PC-3 (cell line): ENCODE data around the gene KCNQ1.

Source experiments
- EZH2 ChIP-seq: fragments of 300-600 bp; sonication (generic); IDR thresholded peaks from one replicate; pipeline ENCODE4 v1.6.1; 2017; ENCODE audit warnings: antibody characterized with exemption, mild to moderate bottlenecking, low read length; ENCODE audit not compliant: unreplicated experiment
- EZH2phosphoT487 ChIP-seq: fragments of 300-600 bp; sonication (generic); IDR thresholded peaks from 2 replicates; pipeline ENCODE4 v1.6.1; 2018; ENCODE audit warnings: mild to moderate bottlenecking, antibody characterized with exemption, low read length, borderline replicate concordance
- TF ChIP-seq, protein P1 (sequence below): fragments of 300-600 bp; sonication (generic); conservative IDR thresholded peaks from 2 replicates; pipeline ENCODE4 v1.5.1; 2017; ENCODE audit warnings: antibody characterized with exemption, low read depth, mild to moderate bottlenecking, low read length

GRCh38 chr11:2439820-2440219 is 5.0 kb upstream of the KCNQ1 start:
- TF ChIP-seq EZH2 (no peak), EZH2phosphoT487 (no peak)
- TF ChIP-seq, protein P1, sequence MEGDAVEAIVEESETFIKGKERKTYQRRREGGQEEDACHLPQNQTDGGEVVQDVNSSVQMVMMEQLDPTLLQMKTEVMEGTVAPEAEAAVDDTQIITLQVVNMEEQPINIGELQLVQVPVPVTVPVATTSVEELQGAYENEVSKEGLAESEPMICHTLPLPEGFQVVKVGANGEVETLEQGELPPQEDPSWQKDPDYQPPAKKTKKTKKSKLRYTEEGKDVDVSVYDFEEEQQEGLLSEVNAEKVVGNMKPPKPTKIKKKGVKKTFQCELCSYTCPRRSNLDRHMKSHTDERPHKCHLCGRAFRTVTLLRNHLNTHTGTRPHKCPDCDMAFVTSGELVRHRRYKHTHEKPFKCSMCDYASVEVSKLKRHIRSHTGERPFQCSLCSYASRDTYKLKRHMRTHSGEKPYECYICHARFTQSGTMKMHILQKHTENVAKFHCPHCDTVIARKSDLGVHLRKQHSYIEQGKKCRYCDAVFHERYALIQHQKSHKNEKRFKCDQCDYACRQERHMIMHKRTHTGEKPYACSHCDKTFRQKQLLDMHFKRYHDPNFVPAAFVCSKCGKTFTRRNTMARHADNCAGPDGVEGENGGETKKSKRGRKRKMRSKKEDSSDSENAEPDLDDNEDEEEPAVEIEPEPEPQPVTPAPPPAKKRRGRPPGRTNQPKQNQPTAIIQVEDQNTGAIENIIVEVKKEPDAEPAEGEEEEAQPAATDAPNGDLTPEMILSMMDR, result no peak
